NCI-H1105 treated with DMSO at 0.1 percent for 48 hours (cell line): ENCODE data around the gene PIP.
"Not testable (repeated sequence)": the region's sequence is repeated elsewhere in the genome, so short reads cannot be mapped to it uniquely, and the experiment has no call there.

Source experiments
- DNase-seq: peaks from one replicate; lab custom pipeline; 2025; lab: John Stamatoyannopoulos, UW

Gene PIP

GRCh38 chr7:143177374-143178119, 45.7 kb downstream of the PIP start:
- no peak for DNase-seq

DNA sequence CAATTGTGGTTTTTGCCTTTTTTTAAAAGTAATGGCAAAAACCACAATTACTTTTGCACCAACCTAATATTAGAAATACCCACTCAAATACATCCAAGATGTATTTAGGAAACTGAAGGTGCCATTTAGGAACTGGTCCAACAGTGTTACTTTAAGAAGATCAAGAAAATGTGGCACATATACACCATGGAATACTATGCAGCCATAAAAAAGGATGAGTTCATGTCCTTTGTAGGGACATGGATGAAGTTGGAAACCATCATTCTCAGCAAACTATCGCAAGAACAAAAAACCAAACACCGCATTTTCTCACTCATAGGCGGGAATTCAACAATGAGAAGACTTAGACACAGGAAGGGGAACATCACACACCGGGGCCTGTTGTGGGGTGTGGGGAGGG, 48.9 kb downstream of the PIP start:
- DNase-seq: not testable (repeated sequence)

GRCh38 chr7:143181349-143181748, 49.5 kb downstream of the PIP start:
- no peak for DNase-seq

DNA sequence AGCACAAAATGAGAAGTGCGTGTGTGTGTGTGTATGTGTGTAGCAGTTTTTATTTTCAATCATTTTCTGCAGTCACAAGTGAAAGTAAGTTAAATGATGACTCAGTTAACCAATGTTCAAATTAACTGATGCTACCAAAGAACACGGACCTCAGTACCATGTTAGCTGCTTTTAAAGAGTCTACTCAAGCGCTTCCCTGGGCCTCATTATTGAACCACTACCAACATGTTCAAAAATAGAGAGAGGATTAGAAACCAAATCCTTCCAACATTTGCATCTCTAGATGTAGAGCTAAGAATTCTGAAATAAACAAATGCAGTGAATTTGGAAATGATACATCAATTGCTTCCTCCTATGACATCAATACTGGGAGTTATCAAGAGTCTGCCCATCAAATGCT, 51.1 kb downstream of the PIP start, which contains the start of gene TAS2R39:
Gene TAS2R39, plus strand, starts transcription at position 396 of the 400 bp plus-strand sequence. Its CDS starts 0 bp downstream, at position 396.
- no peak for DNase-seq

- no peak for DNase-seq
These were observed 53.7 kb downstream of the PIP start for GRCh38 chr7:143185551-143185950.

- DNase-seq: no peak
These were observed 57.1 kb downstream of the PIP start for GRCh38 chr7:143188994-143189393.
